ENCODE measurements around the gene MAPKAP1. TPM values are rescaled to one million over a fixed set of nuclear protein-coding genes. Genes with fewer than 3 reads are reported as not detected.

MAPKAP1 gene
- total RNA-seq, 1 donor from 2014 or later, result 82.5 TPM

DNA sequence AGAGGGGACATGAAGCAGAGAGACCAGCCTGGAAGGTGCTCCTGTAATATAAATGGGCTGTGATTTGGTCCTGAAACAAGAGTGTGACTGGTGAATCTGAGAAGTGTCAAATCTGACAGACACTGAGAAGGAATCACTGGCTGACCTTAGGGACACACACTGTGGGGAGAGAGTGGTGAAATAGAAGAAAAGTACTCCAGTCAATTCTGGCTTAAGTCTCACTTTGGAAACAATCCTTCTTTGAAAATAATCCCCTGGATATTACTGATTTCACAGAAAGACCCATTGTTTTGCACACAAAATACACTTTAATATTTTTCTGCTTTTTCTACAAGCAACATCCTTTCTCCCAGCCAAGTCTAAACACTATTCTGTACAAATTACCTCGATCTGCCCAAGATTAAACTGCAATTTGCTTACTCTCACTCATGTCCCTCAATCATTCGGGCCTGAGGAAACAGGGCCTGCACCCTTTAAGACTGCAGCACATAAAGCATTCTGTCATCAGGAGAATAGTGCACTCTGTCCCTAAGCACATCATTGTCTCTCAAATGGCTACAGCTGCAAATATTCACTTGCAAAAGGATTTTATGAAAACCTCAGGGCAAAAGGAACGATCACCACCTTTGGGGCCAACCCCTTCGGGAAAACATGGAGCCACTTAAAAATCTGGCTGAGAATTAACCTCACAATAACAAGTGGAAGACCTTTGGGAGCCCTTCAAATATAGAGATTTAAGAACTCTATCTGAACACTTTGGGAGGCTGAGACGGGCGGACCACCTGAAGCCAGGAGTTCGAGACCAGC is 68.6 kb downstream of the MAPKAP1 start:
- DNase-seq, result no peak

DNA sequence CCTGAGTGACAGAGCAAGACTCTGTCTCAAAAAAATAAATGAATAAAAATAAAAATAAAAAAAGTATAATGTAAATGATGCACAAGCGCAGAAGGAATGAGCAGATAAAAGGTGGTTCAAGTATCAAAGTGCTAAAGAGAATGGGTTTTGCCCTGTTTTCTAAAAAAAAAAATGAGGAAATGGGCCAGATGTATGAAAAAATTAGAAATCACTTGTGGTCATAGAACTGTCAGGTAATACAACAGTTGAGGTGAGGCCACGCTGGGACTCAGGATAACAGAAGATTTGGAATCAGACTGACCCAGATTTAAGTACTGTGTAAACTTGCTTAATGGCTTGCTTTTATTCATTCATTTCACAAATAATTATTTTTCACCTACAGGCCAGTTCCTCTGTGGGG is 69.8 kb downstream of the MAPKAP1 start:
- DNase-seq, result no peak

DNA sequence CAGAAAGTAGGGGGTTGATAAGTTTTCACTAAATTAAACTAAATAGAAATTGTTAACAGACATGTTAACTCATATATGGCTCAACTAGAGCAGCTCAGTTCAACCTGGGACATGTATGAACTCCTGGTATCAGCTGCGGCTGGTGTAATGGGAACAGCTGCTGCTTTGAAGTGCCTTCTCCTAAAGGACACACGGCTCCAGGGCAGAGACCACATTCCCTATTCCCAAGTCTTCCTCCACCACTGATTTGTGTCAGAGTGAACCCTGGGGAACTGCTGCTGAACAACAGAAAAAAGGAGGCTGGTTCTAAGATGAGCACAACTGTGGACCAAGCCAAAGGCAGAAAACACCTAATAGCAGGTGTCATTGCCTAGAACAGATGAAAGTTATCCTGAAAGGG is 71.1 kb downstream of the MAPKAP1 start:
- no peak for DNase-seq

DNA sequence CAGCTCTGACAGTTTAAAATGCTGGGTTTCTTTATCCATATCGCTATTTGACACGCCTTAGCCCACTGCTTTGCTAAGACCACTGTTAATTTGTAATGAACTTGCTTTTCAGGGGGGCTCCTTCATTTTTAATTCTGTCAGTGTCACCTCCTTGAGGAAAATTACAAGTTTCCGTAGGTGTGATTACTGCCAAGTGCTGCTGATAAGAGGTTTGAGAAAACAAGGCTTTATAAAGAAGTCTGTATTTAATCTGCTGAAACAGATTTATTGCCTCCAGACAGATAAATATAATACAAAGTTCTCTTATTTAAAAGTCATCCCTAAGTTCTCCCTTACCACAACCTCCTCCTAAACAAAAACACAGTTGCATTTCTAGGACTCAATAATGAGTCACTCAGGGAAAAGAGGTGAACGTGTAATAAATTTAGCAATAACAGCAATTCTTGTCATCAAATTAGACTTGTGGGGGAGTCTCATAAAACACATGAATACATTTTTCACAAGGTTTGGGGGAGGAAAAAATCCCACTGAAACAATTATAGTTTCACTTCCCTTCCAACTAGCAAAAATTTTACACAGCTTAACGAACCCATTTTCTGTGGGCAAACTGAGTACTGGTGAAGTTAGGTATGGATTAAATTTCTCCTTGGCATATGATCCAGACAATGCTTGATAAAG is 72.8 kb downstream of the MAPKAP1 start:
- DNase-seq, result no peak

DNA sequence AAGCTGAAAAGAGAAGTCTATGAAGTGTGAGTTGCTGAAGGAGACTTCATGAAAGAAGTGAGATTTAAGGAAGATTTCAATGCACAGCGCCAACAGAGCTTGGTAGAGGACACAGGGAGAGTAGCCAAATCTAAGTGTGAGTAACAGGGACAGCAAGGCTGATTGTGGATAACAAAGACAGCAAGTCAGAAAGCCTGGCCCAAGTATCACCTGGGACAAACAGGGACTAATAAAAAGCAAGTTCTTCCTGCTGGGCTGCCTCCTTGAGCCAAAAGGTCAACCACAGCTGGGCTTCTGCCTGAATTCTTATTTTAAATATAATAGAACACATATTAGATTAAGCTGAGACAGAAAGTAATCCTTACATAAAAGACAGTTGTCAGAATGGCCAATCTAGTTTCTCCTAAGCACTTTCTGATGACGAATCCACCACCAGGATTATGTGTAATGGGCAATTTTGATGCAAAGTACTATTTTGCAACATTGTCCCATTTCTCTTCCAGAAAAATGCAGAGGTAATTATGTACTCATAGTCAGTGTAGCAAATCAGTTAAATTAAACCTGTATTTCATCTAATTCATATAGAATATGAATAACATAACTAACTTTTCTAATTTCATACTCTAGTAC is 73.8 kb downstream of the MAPKAP1 start:
- no peak for DNase-seq

DNA sequence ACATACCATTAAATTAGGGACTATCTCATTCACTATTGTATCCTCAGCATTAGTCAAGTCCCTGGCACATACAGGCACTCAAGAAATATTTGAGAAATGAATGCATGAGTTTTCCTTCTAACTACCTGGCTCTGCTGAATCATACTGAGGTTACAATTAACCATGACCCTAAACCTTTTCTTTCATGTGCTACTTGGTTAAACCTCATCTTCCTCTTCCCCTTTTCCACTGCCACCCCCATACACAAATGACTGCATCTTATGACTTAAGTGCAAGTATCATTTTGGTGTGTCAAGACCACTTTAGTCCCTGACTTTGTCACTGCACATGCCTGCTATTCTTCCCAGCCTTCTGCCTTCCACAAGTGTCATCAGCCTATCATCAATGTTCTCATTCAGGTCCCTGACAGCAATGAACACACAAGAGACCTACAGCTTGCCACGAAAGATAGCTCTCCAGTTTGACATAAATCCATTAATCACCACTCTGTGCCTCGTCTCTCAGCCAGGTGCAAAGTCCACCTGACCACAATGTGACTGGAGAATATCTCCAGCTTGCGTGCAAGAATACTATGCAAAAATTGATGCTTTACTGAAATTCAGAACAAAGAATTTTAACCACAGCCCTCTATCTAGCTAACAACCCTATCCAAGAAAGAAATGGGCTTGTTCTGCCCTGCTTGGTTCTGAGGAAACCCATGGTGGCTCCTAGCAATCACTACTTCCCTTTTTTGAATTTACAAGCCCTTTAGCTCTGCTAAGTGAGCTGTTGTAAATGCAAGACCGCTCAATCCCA is 74.5 kb downstream of the MAPKAP1 start:
- peak; percentile 34 for DNase-seq

DNA sequence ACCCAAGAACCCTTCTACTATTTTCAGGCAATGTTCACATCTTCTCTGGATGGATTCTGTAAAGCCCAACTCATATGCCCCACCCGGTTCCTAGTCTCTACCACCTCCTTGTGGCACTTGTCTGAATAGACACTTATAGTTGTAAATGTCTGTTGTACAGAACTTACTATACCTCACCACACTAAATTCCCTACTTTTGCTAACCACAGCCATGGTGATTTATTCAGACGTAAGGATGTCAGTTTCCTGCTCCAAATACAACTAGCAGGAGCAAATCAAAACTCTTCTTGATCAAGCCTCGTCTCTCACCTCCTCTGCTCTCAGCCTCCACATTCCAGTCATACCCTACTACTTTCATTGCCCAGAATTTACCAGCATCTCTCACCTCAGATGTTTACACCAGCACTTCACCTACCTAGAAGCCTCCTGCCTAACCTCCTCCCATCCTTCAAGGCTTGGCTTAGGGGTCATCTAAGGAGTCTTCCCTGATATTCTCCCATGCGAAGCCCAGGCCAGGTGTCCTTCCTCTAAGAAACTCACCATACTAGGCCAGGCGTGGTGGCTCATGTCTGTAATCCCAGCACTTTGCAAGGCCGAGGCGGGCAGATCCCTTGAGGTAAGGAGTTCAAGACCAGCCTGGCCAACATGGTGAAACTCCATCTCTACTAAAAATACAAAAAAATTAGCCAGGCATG is 75.5 kb downstream of the MAPKAP1 start:
- peak; percentile 82 for DNase-seq

DNA sequence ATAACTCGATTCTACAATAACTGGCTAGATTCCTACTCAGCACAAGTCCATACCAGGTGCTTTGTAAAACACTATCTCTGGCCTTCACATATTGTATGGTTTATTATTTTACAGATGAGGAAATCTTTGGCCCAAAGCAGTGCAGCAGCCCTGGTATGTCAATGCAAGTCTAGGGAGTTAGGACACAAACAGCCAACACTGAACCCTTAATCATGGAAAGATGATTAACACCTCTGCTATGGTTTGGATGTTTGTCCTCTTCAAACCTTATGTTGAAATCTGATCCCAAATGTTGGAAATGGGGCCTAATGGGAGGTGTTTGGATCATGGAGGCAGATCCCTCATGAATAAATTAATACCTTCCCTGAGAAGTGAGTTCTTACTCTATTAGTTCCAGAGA is 76.6 kb downstream of the MAPKAP1 start:
- no peak for DNase-seq

DNA sequence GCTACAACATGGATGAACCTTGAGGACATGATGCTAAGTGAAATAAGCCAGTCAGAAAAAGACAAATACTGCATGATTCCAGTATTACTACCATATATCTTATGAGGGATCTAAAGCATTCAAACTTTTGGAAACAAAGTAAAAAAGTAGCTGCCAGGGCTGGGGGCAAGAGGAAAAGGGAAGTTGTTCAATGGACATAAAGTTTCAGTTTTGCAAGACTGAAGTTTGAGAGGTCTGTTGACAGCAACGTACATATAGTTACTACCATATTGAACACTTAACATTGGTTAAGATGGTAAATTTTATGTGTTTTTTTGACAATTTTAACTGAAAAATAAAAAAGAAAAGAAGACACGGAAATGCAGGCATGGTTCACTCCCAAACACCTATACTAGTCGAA is 77.6 kb downstream of the MAPKAP1 start:
- no peak for DNase-seq

DNA sequence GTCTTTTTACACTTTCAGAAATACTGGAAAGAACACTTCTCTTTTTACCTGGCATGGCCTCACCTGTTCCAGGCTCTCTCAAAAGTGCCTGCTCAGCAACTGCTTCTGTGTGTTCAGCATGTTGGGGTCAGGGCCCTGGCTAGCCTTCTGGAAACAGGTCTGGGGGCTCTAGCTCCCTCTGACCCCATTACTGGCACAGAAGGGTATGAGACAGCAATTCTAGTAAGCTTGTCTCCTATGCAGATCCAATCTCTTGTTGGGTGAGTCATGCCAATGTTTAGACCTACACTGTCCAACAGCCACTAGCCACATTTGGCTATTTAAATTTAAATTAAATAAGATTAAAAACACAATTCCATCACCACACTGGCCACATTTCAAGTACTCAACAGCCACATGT is 80.8 kb downstream of the MAPKAP1 start:
- DNase-seq, result no peak

DNA sequence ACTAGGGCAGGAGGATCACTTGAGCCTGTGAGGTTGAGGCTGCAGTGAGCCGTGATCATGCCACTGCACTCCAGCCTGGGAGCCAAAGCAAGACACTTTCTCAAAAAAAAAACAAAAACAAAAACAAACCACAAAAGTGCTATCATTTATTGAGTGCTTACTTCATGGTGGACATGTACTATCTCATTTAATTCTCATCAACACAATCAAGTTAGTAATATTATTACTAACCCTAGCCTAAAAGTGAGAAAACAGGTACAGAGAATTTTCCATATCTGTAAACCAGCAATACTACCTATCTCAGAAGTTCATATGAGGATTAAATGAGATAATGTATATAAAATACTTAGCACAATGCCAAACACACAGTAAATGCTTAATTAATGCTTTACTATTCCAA is 85.8 kb downstream of the MAPKAP1 start:
- DNase-seq, result no peak

DNA sequence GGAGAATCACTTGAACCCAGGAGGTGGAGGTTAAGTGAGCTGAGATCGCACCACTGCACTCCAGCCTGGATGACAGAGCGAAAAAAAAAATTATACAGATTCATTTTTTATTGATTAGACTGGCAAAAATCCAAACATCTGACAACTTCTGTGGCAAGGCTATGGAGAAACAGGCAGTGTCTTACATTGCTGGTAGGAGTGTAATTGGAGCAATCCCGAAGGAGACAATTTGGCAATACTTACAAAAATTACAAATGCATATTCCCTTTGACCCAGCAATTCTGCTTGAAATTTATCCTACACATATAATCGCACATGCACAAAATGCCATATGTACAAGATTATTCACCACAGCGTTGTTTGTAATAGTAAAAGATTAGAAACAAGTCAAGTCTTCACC is 86.8 kb downstream of the MAPKAP1 start:
- DNase-seq, result no peak

DNA sequence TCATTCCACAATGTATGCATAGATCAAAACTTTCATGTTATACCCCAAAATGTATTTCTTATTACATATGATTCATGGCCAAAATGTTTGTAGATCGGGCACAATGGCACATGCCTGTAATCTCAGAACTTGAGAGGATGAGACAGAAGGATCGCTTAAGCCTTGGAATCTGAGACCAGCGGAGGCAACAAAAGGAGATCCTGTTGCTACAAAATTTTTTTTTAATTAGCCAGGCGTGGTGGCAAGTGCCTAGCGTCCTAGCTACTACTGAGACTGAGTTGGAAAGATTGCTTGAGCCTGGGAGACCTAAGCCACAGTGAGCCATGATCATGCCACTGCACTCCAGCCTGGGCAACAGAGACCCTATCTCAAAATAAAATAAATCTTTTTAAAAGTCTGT is 89.9 kb downstream of the MAPKAP1 start:
- no peak for DNase-seq

DNA sequence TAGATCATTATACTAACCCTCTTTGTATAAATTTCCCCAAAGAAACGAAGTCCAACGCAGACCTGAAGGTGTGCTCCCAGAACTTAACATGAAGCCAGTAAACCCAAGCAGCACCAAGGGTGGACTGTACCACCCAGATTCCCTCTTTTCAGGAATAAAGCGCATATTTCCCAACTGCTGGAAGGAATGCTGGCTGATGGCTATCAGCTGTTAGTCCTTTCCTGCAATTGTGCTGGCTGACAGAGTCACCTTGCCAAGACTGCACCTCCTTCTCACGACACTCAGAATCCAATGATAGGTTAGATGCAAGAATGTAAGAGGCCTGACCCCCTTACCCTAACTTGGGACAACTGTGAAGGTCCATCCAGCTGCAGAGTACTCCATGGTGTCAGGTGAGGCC is 93.9 kb downstream of the MAPKAP1 start:
- DNase-seq, result peak; percentile 91

DNA sequence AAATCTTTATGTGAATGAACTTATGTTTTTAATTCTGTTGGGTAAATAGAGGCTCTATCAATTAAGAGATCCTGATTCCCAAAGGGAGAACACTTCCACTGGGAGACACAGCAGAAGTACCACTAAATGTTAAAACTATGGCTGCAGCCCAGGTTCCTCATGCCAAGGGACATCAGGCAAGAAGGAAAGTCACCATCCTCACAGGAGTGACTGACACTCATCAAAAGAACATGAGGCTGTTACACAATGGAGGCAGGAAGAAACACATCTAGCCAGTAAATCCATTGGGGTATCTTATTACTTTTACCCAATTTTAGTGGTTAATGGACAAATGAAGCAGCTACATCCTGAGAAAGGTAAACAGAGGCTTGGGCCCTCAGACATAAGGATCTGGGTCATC is 94.4 kb downstream of the MAPKAP1 start:
- no peak for DNase-seq

DNA sequence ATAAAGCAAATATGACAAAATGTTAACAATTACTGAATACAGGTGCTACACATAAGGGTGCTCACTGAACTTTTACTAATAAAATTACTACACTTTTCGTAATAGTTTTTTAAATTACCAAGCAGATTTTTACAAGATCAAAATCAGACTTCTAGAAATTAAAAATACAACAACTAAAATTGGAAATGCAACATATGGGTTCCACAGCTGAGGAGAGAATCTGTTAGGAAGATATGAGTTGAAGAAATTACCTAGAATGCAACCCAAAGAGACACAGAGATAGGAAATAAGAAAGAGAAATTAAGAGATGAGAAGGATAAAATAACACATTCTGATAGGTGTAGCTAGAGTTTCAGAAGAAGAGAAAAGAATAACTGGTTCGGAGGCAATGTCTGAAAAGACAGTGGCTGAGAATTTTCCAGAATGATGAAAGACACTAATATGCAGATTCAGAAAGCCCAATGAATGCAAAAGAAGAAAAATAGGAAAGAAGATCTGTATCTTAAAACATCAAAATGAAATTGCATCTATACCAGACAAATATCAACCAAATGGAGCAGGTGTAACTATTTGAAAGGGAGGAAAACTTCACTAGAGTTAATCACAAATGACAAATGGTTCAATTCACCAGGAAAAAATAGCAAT is 95.8 kb downstream of the MAPKAP1 start:
- DNase-seq, result no peak

DNA sequence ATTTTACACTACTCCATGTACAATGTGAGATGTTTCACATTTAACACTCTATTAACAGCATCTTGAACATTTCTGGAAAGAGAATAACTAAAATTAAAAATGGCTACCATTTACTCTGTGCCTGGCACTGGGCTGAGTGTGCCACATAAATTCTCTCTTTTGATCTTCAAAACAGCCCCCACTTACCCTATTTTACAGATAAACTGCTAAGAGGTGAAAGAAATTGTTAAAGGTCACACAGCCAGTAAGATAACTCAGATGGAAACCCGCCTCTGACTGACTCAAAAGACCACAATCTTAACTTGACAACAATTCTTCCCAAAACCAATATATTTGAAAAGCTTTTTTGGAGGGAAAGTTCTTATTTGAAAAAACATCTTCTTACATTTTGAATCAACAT is 97.3 kb downstream of the MAPKAP1 start:
- DNase-seq, result no peak

DNA sequence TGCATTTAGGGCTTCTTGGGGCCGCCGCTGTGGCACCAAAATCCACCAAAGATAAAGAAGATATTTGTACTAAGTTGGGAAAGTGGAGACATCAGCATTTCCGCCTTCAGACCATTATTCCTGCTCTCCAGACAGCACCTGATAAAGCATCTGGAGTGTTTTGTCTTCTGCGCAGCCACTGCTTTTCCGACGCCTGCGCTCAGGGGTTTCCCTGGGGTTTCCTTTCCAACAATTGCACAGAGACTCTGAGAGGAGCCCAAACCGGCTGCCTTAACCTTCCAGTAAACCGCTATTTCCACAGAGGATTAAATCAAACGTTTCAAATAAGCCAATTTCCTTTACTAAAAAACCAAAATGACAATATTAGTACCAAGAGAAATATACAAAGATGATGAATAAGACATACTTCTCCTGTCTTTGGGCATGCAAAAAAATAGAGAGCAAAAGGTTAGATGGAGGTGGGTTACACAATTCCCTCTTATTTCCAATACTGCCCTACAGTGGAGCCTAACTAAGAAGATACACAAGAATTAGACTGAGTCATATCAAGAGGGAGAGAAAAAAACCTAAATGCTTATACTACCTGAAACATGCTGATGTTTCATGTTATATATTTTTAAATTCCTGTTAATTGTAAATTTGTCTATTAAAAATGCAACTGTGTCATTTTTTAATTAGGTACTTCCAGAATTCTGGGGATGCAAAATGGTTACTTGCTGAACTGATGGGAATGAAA is 98.4 kb downstream of the MAPKAP1 start:
- peak; percentile 24 for DNase-seq

DNA sequence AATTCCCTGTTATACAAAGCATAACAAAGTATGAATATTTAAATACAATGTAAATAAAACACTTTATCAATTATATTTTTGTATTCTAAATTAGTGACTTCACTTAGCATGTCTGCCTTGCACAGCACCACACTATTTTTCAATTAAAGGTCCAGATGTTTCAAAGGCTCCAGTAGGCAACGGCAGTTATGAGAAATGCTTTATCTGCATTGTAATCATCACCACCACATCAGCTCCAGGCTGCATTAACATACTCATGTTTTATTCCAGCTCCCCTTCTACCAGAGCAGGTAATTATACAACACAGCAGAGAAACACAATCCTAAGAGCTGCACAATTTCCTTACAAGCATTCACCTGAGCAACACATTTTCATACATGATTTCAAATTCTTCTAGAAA is 102.8 kb downstream of the MAPKAP1 start:
- DNase-seq, result no peak

DNA sequence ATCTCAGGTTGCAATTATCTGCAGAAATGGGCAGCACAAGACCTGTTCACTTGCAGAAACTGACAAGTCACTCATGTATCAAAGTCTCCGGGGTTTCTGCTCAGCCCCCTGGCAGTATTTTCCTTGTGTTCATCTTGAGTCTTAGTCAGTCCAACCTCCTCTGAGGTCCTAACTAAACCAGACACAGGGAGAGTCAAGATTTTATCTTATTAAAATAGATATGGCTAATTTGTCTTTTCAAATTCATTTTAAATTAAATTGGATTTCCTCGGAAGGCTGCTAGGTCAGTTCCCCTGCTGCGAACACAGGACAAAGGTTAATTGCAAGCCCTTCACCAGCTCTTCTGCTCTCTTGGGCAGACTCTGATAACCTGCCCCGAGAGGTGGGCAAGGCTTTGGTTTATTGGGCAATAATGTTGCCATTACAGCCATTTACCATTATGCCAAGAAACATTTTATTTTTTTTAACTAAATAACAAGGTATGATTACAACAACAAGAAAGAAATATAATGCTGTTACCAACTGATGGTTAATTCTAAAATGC is 103.5 kb downstream of the MAPKAP1 start:
- DNase-seq, result no peak

DNA sequence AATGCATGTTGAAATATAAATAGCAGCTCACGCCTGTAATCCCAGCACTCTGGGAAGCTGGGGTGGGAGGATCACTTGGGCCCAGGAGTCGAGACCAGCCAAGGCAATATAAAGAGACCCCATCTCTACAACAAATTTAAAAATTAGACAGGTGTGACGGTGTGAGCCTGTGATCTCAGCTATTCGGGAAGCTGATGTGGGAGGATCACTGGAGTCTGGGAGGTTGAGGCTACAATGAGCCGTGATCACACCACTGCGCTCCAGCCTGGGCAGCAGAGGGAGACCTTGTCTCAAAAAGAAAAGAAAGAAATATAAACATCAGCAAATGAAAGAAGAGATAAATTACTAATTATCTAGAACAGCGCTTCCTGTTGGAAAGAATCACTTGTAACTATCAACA is 105.0 kb downstream of the MAPKAP1 start:
- DNase-seq, result no peak
